GM23248 (cell line): Measurements from ENCODE around the gene ABR.

Source experiments
- EZH2 ChIP-seq: fragments of 200-600 bp; sonication (generic); IDR thresholded peaks from 2 replicates; pipeline ENCODE4 v1.6.1; 2018; ENCODE audit warnings: antibody characterized with exemption, mild to moderate bottlenecking; ENCODE audit not compliant: insufficient read depth, poor library complexity, severe bottlenecking
- EZH2phosphoT487 ChIP-seq: fragments of 200-600 bp; sonication (generic); IDR thresholded peaks from 2 replicates; pipeline ENCODE4 v1.6.1; 2018; ENCODE audit warnings: antibody characterized with exemption, moderate library complexity, mild to moderate bottlenecking, low read depth; ENCODE audit not compliant: insufficient read depth

DNA sequence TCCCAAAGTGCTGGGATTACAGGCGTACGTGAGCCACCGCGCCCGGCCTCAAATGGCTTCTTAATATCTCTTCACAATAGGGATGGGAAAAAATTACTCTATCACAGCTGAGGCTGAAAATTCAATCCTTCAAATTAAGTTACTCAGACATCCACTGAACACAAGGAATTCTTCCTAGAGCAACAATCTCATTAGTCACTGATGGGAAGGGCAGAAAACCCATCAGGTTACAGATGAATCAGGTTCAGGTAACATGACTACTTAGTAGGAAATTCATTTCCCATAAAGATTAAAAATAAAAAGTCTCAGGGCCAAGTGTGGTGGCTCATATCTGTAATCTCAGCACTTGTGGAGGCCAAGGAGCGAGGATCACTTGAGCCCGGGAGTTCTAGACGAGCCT lies 42.5 kb upstream of the ABR start:
- TF ChIP-seq EZH2 = no peak
- no peak for TF ChIP-seq EZH2phosphoT487
